ENCODE measurements around the gene NBPF1.
"Not testable (repeated sequence)": the region's sequence is repeated elsewhere in the genome, so short reads cannot be mapped to it uniquely, and the experiment has no call there.

Gene NBPF1

GRCh38 chr1:16609761-16610160, 3.6 kb downstream of the NBPF1 start:
- FAIRE-seq; DNase-seq (ENCODE audit: extremely low spot score, insufficient read length, low read depth): not testable (repeated sequence)

- DNase-seq (ENCODE audit: extremely low spot score, insufficient read length, low read depth) (no peak), FAIRE-seq (no peak)
Observed at GRCh38 chr1:16608838-16609560, 4.4 kb downstream of the NBPF1 start.

GRCh38 chr1:16607853-16608815, 5.2 kb downstream of the NBPF1 start:
- DNase-seq (ENCODE audit: extremely low spot score, insufficient read length, low read depth); FAIRE-seq: not testable (repeated sequence)

- FAIRE-seq (no peak), DNase-seq (ENCODE audit: extremely low spot score, insufficient read length, low read depth) (no peak)
Observed at GRCh38 chr1:16607433-16607851, 5.9 kb downstream of the NBPF1 start.

GRCh38 chr1:16606666-16607432, 6.5 kb downstream of the NBPF1 start:
- FAIRE-seq; DNase-seq (ENCODE audit: extremely low spot score, insufficient read length, low read depth): not testable (repeated sequence)

- FAIRE-seq = no peak
Observed at GRCh38 chr1:16605532-16606505, 7.5 kb downstream of the NBPF1 start.

GRCh38 chr1:16605213-16605525, 8.2 kb downstream of the NBPF1 start:
- FAIRE-seq (no peak), DNase-seq (ENCODE audit: extremely low spot score, insufficient read length, low read depth) (no peak)

More at GRCh38 chr1:16605532-16606505, 7.5 kb downstream of the NBPF1 start:
- DNase-seq (ENCODE audit: extremely low spot score, insufficient read length, low read depth) = no peak

- not testable (repeated sequence) for DNase-seq (ENCODE audit: extremely low spot score, insufficient read length, low read depth); FAIRE-seq
Observed at GRCh38 chr1:16604514-16605212, 8.7 kb downstream of the NBPF1 start.

- not testable (repeated sequence) for FAIRE-seq; DNase-seq (ENCODE audit: extremely low spot score, insufficient read length, low read depth)
Observed at GRCh38 chr1:16603623-16604022, 9.7 kb downstream of the NBPF1 start.

- not testable (repeated sequence) for DNase-seq (ENCODE audit: extremely low spot score, insufficient read length, low read depth); FAIRE-seq
Observed at GRCh38 chr1:16602336-16603011, 10.9 kb downstream of the NBPF1 start.

GRCh38 chr1:16600855-16601786, 12.2 kb downstream of the NBPF1 start:
- not testable (repeated sequence) for DNase-seq (ENCODE audit: extremely low spot score, insufficient read length, low read depth); FAIRE-seq

- not testable (repeated sequence) for FAIRE-seq; DNase-seq (ENCODE audit: extremely low spot score, insufficient read length, low read depth)
Observed at GRCh38 chr1:16599326-16599725, 14.0 kb downstream of the NBPF1 start.

- FAIRE-seq; DNase-seq (ENCODE audit: extremely low spot score, insufficient read length, low read depth): not testable (repeated sequence)
Observed at GRCh38 chr1:16595216-16595615, 18.1 kb downstream of the NBPF1 start.

GRCh38 chr1:16591845-16592244, 21.5 kb downstream of the NBPF1 start:
- FAIRE-seq = not testable (repeated sequence)

GRCh38 chr1:16588081-16588480, 25.3 kb downstream of the NBPF1 start:
- not testable (repeated sequence) for DNase-seq (ENCODE audit: extremely low spot score, insufficient read length, low read depth); FAIRE-seq

More at GRCh38 chr1:16591845-16592244, 21.5 kb downstream of the NBPF1 start:
- not testable (repeated sequence) for DNase-seq (ENCODE audit: extremely low spot score, insufficient read length, low read depth)

GRCh38 chr1:16587639-16588038, 25.7 kb downstream of the NBPF1 start:
- not testable (repeated sequence) for FAIRE-seq; DNase-seq (ENCODE audit: extremely low spot score, insufficient read length, low read depth)

Measured in GM18507 (cell line).